K562 (cell line): ENCODE results near the gene RPL29. TPM values are rescaled to one million over a fixed set of nuclear protein-coding genes. Genes with fewer than 3 reads are reported as not detected.

ENCODE experiments used
- ELK3 ChIP-seq: fragments of 450-650 bp; formaldehyde crosslinking; IDR thresholded peaks from 2 replicates; pipeline ENCODE4 v1.4.0; 2020; ENCODE audit warnings: mild to moderate bottlenecking
- REST ChIP-seq, 2 experiments: fragments of 450-650 bp; formaldehyde crosslinking in 1 of 2; IDR thresholded peaks; 2 replicates each; pipeline versions ENCODE4 v1.4.0 to v1.6.1; 2014 to 2020; ENCODE audit warnings: mild to moderate bottlenecking in 2 of 2, borderline replicate concordance in 1 of 2, low read depth in 1 of 2
- polyA plus RNA-seq, 8 experiments: library from polyadenylated mRNA; depleted of rRNA in 4 of 8; stranded (reverse) in 5 of 8; unstranded in 3 of 8; fragments of >200 nt; fragmentation: Nextera tagmentation in 2 of 8; fragmentation: Illumina TruSeq in 1 of 8; extraction: Ambion mirVana in 2 of 8; extraction: Trizol in 1 of 8; gene quantifications; 2 replicates each; pipeline versions ENCODE4 v1.2.1 to v1.2.3, GENCODE V29; 2011 to 2014; ENCODE audit warnings: inconsistent platforms in 1 of 8, missing spikeins in 1 of 8
- total RNA-seq, 7 experiments: library from RNA; depleted of rRNA in 6 of 7; stranded (reverse); fragments of >200 nt in 6 of 7; fragmentation: Illumina TruSeq in 2 of 7; extraction: Trizol in 2 of 7; gene quantifications; 2 replicates each; pipeline versions ENCODE4 v1.2.1 to v1.2.3, GENCODE V29; 2011 to 2021; ENCODE audit warnings: low replicate concordance in 1 of 7

Gene RPL29
- total and polyA plus RNA-seq, 9 of the 15 experiments (the other 6 are each of a cell fraction or from before 2014, with no cell fraction given) = 568 to 1,475 (median 1,104) TPM

GRCh38 chr3:51967384-51968169, 28.1 kb downstream of the RPL29 start, which contains the start of gene PCBP4 (continued):
- TF ChIP-seq REST (IDR thresholded peaks at IDR 0.05; ENCODE audit: borderline replicate concordance) (no peak), REST (CRISPR knock-in tag; IDR thresholded peaks at IDR 0.05; ENCODE audit: low read depth) (0 out of 2 replicates have a peak, but pooled peaks have one; percentile 51), ELK3 (CRISPR knock-in tag) (no peak)
